AG08396 (cell line): ENCODE results near the gene RIOX2.
"Not testable (repeated sequence)": the region's sequence is repeated elsewhere in the genome, so short reads cannot be mapped to it uniquely, and the experiment has no call there.

Source experiments
- DNase-seq: peaks from one replicate; pipeline ENCODE4 v3.0.0; 2012; ENCODE audit warnings: low spot score, mixed read lengths

The RIOX2 gene

DNA sequence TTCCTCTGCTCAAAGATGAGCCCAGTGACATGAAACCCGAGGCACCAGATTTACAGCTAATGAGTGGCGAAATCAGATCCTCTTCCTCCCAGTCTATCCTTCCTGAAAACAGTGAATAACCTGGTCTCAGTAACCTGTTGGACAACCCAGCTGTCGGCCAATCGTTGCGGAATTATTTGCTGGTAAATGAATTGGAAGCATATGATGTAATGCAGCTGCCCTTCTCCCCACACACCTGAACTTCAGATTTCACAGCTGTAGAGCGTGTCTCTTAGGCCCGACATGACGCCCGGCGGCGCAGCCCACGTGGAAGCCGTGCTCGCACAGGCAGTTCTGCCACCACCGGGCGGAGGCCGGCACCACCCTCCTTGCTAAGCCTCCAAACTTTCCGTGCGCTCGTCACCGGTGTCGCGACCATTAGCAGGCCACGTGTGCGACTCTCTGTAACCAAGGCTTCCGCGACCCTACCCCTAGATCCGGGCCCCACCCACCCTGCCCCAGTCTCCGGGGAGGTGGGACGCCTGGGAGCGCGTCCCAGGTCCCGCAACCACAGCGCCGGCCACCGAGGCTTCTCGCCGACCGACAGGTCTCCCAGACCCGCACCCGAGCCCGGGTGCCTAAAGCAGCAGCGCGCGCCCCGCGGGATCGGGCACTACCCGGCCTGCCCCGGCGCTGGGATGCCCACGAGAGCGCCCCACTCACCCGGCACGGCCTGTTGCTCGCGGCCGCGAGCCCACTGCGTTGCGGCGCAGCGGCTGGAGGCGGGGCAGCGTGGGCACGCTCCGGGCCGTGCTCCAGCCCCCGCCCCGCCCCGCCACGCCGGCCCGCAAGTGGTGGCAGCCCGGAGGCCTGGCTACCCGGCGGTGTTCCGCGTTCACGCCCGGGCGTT is at the start of gene RIOX2:
Gene RIOX2, minus strand, starts transcription at position 753 of the 889 bp plus-strand sequence. CDS start 4,838 bp downstream, outside the sequence.
- peak; percentile 90 for DNase-seq

DNA sequence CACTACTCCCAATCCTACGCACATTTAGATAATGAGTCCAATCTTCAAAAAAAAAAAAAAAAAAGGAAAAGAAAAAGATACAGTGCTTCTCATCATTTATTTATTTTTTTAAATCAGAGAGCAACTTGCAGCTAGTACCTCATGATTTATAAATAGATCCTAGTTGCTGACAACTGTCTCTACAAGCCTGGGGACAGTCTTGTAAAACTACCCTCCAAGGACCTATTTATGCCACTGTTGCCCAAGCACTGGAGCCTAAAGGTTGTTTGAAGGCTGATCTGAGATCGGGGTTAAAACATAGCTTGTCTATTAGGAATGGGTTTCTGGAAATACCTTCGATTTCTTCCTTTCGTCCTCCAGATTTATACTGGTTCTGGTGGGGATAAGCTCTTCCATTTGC is 48.2 kb upstream of the RIOX2 start:
- no peak for DNase-seq

DNA sequence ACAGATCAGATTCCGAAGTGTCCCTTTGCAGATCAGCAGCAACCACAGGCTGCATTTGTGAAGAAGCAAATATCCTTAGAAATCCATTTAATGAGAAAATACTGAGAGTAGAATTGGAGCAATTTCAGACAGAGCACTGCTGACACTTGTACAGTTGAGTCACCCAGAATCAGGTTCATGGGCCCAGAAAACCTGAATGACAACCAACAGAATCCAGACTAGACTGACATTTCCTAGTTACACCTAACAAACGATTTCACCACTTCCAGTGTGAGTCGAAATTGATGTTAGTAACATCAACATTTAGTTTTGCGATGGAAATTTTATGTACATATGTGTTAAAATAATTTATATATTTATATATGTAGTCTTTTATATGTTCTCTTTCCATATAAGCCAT is 46.1 kb upstream of the RIOX2 start:
- DNase-seq = no peak

DNA sequence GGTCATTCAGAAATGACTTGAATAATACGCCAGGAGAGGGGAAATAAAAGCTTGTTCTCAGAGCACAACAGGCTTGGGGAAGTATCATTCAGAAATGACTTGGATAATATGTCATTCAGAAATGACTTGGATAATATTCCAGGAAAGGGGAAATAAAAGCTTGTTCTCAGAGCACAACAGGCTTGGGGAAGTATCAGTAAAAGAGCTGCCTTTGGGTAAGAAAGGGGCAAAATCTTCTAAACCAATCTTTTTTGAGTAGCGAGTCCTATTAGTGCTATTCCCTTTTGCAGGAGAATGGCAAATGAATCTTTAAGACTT is 42.0 kb upstream of the RIOX2 start:
- DNase-seq = no peak

DNA sequence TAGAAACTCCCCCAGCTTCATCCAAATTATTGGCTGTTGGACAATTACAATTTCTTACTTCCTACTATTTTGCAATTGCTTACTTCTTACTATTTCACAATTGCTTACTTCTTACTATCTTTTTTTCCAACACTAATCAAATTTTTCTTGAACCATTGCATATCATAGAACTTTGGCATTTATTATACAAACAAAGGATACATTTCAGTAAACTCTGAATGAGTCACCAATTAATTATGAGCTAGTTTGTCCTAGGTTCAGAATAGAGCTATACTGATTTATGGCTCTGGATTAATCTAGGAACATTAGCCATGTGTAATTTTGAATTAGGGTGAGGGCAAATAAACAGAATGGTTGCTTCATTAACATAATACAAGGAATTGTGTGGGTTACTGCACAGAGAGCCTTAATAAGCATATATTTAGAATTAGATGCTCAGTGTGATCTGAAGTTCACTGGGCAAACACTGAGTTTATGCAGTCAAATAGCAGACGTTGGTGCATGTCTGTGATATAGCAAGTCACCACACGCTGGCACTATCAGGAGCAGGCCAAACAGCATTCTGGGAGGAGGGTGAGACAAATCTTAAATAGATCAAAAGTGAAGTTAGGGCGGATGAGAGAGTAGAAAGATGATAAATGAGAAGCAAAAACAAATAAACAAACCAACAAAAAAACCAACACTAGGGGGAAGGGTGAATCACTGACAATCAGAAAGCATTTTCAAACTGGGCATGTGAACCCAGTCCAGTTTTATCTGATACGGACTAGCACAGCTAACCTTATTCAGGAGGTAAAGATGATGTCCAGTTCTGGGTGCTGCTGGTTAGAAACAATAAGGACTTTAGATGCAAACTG is 41.4 kb upstream of the RIOX2 start:
- DNase-seq = peak; percentile 8

DNA sequence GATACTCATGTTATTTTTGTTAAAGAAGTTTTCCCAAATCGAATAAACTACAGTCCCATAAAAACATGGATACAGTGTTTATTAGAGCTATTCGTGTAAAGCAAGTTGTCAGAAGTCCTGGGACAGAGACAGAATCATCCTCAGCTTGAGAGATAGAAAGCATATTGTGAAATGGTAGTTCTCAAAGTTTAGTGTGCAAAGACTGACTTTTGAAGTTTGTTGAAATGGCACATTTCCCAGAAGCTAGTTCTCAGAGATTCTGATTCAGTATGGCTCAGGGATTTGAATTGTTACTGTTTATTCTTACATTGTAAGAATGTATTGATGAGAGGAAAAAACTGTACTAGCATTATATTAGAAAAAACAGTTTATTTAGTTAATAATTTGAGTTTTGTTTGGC is 40.7 kb upstream of the RIOX2 start:
- peak; percentile 11 for DNase-seq

DNA sequence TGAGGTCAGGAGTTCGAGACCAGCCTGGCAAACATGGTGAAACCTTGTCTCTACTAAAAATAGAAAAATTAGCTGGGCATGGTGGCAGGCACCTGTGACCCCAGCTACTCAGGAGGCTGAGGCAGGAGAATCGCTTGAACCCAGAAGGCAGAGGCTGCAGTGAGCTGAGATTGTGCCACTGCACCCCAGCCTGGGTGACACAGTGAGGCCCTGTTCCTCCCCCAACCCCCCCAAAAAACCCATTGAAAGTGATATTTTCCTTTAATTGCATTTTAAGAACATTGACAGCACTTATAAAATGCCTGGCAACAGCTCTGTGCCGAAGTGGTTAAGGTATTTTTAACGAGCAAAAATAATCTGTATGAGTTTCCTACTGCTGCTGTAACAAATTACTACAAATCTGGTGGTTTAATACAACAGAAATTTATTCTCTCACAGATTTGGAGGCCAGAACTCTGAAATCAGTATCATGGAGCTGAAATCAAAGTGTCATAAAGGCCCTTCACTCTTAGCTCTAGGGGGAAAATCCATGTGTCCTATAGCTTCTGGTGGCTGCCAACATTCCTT is 38.7 kb upstream of the RIOX2 start:
- not testable (repeated sequence) for DNase-seq

DNA sequence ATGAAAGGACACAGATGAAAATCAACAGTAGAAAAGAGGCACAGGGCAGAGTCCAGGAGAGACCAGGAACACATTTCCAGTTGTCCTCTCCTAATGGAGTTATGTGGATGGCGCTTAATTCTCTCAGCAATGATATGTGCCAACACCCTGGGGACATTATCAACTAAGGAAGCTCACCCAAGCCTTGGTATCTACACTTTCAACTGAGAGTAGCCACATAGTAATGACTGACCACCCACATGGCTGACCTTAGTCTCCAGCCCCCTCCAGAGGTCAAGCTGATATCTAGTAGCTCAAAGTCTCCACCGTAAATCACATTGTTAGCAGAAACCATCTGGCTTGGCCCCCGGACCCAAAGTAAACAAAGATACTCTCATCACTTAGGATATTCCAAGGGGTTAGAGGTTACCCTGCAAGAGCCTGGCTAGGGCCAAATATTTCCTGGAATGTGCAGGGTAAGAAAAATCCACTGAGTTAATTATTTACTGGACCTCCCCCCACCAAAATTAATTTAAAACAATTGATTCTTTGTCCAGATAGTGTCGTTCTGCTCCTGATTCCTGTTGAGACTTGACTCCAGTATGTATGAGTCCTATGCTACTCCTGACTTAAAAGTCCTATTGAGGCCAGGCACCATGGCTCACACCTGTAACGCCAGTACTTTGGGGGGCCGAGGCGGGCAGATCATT is 38.1 kb upstream of the RIOX2 start:
- no peak for DNase-seq

DNA sequence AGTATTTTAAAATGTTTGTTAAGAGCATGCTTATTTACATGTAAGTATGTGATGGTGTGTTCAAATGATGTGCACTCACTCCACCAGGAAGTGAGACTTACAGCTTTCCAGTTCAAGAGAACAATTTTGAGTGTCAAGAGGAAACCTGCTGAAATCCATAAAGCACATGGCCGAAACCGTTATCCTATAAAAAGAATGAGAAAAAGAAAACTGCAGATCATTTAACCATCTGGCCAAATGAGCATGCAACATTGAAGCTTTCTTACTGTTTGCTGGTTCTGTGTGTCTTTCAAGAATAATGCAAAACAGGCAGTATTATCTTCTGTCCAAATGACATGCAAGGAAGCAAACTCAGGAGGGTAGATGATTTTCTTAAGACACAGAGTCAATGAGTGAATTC is 36.6 kb upstream of the RIOX2 start:
- DNase-seq = no peak

DNA sequence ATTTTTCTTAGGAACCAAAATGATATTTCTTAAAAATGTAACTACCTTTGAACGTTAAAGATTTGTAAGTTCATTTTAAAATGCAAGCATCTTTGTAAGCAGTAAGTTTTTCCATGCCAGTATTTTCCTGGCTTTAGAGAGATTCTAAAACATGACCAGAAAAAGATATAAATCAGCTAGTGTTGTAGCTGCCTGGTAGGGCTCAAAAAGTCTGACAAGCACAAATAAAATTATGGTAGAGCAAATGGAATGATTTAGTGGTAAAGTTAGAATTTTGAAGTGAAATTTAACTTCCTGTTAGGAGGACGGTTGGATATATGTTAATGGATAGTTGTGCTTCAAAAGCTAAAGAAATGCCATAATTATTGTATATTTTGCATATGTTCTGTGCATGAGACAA is 33.2 kb upstream of the RIOX2 start:
- no peak for DNase-seq

DNA sequence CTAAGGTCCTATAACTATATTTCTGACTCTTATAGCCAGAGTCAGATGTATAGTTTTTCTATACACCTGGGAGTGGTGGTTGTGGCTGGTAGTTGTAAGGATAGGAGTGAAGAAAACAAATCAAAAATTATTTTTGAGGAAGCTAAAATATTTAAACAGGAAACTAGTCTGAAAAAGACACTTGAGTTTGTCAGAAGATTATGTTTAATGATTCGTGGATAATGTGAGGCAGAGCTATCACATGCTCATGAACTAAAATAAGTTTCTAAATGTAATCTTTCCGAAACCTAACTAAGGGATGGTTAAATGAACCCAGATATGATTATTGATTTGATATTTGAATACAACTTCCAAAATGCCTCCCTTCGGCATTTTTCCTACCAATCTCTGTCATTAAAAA is 32.5 kb upstream of the RIOX2 start:
- DNase-seq = no peak

DNA sequence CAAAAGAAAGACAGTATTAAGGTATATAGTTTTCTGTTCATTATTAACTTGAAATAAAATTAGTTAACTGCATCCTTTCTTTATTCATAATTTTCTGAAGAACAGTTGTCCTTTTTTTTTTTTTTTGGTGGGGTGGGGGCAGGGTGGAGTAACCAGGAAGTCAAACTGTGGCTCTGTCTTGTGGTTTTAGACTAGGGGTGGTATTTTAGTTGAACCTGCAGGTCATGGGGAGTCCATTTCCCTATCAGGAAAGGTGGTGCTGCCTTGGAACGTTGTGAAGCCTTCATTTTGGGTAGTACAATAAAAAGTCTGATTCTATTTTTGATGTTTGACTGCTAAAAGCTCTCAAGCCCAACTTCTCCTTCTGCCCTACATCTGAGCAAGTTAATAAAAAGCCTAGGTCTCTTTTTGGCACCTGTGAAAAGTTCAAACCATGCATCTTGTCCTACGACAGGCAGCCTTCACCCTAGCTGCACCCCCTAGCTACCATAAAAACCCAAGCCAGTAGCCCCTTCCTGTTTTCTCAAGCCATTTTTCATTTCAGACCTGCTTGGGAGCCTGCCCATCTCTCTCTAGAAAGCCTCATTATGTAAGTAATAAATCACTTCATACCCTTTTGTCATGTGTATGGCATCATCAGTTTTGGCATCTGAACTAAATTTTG is 31.2 kb upstream of the RIOX2 start:
- DNase-seq = no peak

DNA sequence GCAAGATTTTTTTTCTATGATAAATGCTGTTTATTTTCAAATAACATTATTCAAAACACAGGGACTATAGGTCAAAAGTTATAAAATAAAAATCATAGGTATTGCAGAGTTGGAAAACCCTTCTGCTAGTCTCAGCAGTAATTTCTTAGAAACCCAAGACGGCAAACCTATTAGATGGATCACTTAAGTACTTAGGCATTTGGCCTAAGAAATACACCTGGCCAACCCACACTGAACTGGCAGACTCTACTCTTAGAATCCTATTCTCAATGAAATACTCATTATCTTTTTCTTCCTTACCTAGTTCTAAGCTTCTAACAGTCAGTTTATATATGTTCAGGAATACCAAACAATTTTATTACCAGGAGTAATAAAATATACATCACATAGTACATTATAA is 30.5 kb upstream of the RIOX2 start:
- no peak for DNase-seq

DNA sequence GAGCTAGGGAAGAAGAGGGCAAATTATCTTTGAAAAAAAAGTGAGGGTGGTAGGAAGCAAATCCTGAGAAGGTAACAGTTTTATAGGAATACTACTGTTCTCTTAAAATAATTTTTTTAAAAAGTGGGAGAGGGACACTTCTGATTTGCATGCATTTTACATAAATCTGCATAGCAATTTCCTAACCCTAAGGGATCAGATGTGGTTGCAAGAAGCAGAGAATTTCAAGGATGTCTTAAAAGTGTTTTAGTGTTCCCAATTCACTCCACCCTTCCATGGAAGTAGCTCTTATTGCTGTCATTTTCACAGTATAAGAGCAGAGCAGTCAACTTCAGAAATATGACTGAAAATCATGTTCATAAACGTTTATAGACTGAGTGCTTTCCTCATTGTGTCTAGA is 27.8 kb upstream of the RIOX2 start:
- DNase-seq = no peak

DNA sequence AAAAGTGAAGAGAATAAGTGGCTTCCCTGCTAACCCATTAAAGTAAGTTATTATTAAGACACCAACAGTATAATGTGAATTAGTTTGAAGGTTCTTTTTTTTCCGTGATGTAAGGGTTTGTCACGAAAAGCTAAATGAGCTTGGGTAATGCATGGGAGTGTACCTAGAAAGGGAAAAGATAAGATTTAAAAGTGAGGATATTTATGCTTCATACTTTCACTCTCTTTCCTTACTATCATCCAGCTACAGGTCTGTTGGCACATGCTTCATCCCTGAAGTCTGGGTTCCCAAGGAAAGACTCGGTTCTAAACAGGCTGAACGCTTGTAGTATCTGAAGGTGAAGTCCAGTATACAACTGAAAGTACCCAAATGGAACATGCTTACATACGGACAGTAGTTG is 26.9 kb upstream of the RIOX2 start:
- no peak for DNase-seq

DNA sequence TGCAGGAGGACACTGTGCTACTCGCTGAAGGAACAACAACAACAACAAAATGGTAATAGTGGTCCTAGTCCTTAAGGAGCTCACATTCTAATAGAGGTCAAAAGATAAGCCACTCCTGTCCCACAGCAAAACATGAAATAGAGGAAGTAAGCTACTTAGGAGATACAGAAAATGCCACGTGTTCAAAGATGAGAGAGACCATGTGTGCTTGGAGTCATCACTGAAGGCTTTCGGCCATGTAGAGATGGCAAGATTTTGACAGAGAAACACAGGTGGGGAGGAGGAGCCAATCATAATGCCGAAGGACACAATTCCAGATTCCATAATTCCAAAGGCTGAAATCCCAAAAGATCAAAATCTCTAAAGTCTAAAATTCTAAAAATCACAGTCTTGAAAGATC is 24.8 kb upstream of the RIOX2 start:
- DNase-seq = no peak

DNA sequence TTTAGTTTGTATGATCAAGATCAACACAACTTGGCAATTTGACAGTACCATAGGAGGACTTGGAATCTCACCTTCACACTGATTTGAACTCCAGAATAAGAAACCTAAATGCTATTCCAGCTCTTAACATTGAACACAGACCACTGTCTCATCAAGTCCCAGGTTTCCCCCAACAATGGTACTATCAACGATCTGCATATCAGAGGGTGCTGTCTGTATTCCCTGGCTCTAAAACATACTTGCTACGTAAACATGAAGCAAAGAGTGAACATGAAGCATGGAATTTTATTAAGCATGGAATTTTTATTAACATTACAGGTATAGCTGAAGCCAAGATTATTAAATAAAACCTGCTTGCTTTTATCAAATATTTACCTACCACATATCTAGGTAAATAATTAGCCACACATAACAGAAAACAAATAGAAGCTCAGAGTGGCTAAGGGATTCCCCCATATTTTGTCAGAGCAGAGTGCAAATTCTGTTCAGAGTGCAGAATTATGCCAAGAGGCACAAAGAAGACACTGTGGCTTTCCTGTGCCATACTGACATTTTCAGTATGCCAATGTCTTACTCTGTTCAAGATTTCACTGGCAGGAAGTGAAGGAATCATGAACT is 22.2 kb upstream of the RIOX2 start:
- no peak for DNase-seq

DNA sequence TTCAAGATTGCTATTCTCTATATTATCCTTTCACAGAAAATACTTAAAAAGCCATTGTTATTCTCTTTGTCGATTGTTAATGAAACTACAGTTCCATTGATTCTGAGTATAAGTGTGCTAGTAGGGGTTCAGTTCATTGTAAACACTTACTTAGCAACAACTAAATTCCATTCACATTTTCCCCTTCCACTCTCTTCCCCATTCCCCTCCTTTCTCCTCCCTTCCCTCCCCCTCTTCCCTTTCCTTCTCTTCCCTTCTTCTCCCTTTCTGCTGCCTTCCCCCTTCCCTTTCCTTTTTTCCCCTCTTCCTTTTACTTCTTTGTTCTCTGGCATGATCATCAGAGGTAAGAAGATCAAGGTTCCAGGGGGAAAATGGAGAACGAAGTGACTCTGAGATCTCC is 21.3 kb upstream of the RIOX2 start:
- DNase-seq = no peak

DNA sequence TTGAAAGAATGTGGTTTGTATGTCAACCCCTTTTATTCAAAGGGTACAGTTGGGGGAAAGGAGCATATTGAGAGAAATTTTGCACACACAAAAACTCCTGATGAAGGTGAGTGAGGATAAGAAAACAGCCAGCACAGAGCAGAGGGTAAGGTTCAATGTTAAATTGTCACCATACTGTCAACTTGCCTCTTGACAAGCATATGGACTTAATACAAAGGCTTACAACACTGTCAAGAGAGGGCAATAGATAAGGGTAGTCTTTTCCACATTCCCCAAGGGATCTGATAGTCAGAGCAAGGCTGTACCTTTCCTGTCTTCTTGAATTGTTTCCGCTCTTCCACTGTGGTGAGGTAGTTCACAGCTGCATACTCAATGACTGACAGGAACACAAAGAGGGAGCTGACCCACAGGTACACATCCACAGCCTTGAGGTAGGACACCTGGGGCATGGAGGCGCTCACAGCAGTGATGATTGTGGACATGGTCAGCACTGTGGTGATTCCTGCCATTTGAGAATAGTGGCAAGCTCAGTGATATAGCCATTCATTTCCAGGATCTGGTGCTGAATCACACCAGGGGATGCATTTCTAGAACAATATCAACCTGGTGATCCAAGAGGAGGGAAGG is 20.4 kb upstream of the RIOX2 start:
- DNase-seq = no peak

DNA sequence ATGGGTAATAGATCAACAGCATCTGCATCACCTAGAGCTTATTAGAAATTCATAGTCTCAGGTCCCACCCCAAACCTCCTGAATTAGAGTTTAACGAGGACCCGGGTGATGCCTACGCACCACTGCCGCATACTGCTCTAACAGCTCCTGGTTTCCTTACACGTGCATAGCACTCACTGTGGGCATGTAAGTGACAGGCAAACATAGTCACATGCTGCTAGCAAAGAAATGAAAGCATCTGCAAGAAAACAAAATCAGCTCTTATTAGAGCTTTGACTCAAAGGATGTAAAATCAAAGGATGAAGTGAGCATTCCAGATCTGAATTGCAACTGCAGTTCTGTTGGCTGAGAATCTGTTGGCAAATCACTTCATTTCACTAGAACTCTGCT is 19.1 kb upstream of the RIOX2 start:
- DNase-seq = no peak
